Dendritic cell treated with granulocyte-macrophage colony-stimulating factor and Interleukin-4, amounts not matched to agents 40 ng/mL and 50 ng/mL, for 4 days (primary cell): ENCODE measurements around the gene PDGFRB.
"Not testable (repeated sequence)": the region's sequence is repeated elsewhere in the genome, so short reads cannot be mapped to it uniquely, and the experiment has no call there.

Source experiments
- H3K27ac Mint-ChIP-seq: one replicate; pipeline ENCODE4 v1.8.0; 2022; ENCODE audit warnings: mild to moderate bottlenecking, mixed read lengths
- H3K27me3 Mint-ChIP-seq: one replicate; pipeline ENCODE4 v1.8.0; 2022; ENCODE audit warnings: mild to moderate bottlenecking, mixed read lengths
- H3K36me3 Mint-ChIP-seq: one replicate; pipeline ENCODE4 v1.8.0; 2022; ENCODE audit warnings: low read depth, mixed read lengths
- H3K4me1 Mint-ChIP-seq: one replicate; pipeline ENCODE4 v1.8.0; 2022; ENCODE audit warnings: low read depth, mixed read lengths
- H3K4me3 Mint-ChIP-seq: one replicate; pipeline ENCODE4 v1.8.0; 2022; ENCODE audit warnings: mild to moderate bottlenecking, moderate library complexity, mixed read lengths
- H3K9me3 Mint-ChIP-seq: one replicate; pipeline ENCODE4 v1.8.0; 2022; ENCODE audit warnings: mixed read lengths
- intact Hi-C: fragments of 100-400 bp; cut with micrococcal nuclease; formaldehyde crosslinking; loops from one replicate; pipeline ENCODE4 v1.15.0; 2022

PDGFRB gene

GRCh38 chr5:150085191-150085912 lies 70.3 kb downstream of the PDGFRB start:
- H3K4me3 Mint-ChIP-seq, result peak overlapping the region; percentile 98
- peaks cover 37% of the 10 kb centered on the region for H3K4me1 Mint-ChIP-seq
- H3K9me3 Mint-ChIP-seq, result no peaks in the 10 kb centered on the region
- no peaks in the 10 kb centered on the region for H3K27me3 Mint-ChIP-seq
- intact Hi-C loops, result no loop called here
- H3K36me3 Mint-ChIP-seq, result no peaks in the 10 kb centered on the region
- H3K27ac Mint-ChIP-seq, result no peak overlapping the region

GRCh38 chr5:150084754-150085153 lies 70.9 kb downstream of the PDGFRB start:
- H3K4me3 Mint-ChIP-seq, result peak overlapping the region; percentile 98
- not testable (repeated sequence) for H3K27ac Mint-ChIP-seq, H3K9me3 Mint-ChIP-seq, H3K36me3 Mint-ChIP-seq, H3K27me3 Mint-ChIP-seq
- H3K4me1 Mint-ChIP-seq, result peaks cover 37% of the 10 kb centered on the region
- intact Hi-C loops, result loop anchor here (5.0 kb wide), 1 partner anchor 38 kb away; no protein-coding TSS in a partner anchor

DNA sequence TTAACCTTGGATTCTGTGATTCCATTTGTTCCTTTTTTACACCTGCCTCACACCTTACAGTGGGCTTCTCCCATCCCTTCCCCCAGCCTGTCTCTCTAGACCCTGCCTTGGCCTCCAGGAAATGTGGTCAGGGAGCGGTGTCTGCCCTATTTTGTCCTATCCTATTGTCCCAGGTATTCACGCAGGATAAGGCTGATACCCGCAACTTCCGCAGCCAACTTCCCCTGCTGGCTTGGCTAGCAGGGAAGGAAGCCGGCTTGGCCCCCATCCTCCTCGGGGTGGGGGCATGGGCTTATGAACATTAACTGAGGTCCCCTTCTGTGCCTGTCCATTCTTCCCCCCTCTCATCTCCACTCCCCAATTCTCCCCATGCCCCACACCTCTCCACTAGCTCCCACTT lies 72.8 kb downstream of the PDGFRB start:
- H3K4me3 Mint-ChIP-seq, result peak overlapping the region; percentile 98
- H3K4me1 Mint-ChIP-seq, result peaks cover 27% of the 10 kb centered on the region
- H3K36me3 Mint-ChIP-seq, result no peaks in the 10 kb centered on the region
- intact Hi-C loops, result loop anchor here (5.0 kb wide), 1 partner anchor 39 kb away; no protein-coding TSS in a partner anchor
- no peaks in the 10 kb centered on the region for H3K9me3 Mint-ChIP-seq
- H3K27ac Mint-ChIP-seq, result no peak overlapping the region
- no peaks in the 10 kb centered on the region for H3K27me3 Mint-ChIP-seq

GRCh38 chr5:150082374-150082773 lies 73.3 kb downstream of the PDGFRB start:
- H3K27me3 Mint-ChIP-seq, result no peaks in the 10 kb centered on the region
- intact Hi-C loops, result loop anchor here (5.0 kb wide), 1 partner anchor 40 kb away; no protein-coding TSS in a partner anchor
- H3K4me1 Mint-ChIP-seq, result peaks cover 22% of the 10 kb centered on the region
- no peak overlapping the region for H3K27ac Mint-ChIP-seq
- no peaks in the 10 kb centered on the region for H3K36me3 Mint-ChIP-seq
- H3K4me3 Mint-ChIP-seq, result peak overlapping the region; percentile 98
- H3K9me3 Mint-ChIP-seq, result no peaks in the 10 kb centered on the region

DNA sequence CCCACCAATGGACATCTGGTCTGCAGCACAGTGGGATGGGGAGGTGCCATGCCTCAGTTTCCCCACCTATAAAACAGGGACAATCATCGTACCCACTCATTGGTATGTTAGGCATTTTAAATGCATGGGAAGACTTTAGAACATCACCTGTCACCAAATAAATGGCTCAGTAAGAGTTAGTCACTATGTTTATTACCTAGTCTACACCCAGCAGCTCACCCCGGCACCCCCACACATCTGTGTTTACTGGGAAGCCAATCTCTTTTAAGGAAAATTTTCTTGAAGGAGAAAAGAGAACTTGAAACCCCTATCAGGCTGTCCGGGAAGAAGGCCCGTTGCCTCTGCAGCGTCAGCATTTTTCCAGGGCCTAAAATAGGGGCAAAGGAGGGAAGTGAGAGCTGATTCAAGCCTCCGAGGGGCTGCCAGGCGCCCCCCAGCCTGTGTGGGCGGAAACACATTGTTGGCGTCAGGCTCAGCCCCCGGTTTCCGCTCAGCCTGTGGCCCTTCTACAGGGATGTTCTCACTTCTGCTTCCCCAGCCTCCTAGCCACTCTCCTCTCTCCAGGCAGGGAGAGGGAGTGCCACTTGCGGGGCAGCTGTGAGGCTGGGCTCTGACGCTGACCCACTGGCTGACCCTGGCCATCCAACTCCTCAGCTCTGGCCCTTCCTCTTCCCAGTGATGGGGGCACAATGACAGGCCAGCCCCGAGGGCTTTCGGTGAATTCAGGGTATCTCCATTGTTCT lies 73.9 kb downstream of the PDGFRB start:
- intact Hi-C loops, result loop anchor here (1.0 to 5.0 kb wide), 2 partner anchors 15 to 41 kb away; no protein-coding TSS in a partner anchor
- no peaks in the 10 kb centered on the region for H3K9me3 Mint-ChIP-seq
- H3K36me3 Mint-ChIP-seq, result no peaks in the 10 kb centered on the region
- H3K27me3 Mint-ChIP-seq, result no peaks in the 10 kb centered on the region
- H3K4me3 Mint-ChIP-seq, result peak overlapping the region; percentile 98
- H3K4me1 Mint-ChIP-seq, result peaks cover 15% of the 10 kb centered on the region
- H3K27ac Mint-ChIP-seq, result no peak overlapping the region

DNA sequence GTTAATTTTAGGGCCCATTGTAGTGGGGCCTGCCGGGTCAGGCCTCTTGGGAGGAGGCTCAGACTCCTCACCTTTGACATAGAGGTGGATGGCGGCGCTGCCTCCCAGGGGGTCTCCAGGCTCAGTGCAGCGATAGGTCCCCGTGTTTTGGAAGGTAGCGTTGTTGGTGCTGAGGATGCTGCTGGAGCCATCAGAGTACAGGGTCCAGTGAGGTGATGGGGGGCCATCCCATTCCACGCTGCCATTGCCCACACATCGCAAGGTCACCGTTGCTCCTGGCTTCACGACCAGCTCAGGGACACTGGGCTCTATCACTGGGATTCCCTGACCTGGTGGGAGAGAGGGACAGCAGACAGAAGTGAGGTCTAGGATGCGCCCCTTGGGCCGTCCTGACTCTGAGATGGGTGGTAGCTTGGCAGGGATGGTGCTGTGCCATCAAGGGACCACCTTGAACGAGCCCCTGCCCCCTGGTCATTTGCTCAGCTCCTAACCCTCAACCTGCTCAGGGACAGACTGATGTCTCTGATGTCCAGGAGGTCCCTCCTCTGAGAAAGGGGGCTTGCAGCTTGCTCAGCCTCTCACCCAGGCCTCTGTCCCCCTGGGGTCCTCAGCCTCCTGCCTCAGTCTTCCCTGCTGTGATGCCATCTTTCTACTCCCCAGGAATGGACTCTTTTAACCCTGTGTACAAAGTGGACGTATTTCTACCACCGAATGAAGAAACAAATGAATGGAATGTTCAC lies 74.8 kb downstream of the PDGFRB start:
- Mint-ChIP-seq H3K27ac (no peak overlapping the region), H3K4me3 (peak overlapping the region; percentile 98), H3K36me3 (no peaks in the 10 kb centered on the region), H3K4me1 (peaks cover 10% of the 10 kb centered on the region), H3K27me3 (no peaks in the 10 kb centered on the region), H3K9me3 (no peaks in the 10 kb centered on the region)
- intact Hi-C loops, result loop anchor here (1.0 to 5.0 kb wide), 2 partner anchors 15 to 41 kb away; no protein-coding TSS in a partner anchor

DNA sequence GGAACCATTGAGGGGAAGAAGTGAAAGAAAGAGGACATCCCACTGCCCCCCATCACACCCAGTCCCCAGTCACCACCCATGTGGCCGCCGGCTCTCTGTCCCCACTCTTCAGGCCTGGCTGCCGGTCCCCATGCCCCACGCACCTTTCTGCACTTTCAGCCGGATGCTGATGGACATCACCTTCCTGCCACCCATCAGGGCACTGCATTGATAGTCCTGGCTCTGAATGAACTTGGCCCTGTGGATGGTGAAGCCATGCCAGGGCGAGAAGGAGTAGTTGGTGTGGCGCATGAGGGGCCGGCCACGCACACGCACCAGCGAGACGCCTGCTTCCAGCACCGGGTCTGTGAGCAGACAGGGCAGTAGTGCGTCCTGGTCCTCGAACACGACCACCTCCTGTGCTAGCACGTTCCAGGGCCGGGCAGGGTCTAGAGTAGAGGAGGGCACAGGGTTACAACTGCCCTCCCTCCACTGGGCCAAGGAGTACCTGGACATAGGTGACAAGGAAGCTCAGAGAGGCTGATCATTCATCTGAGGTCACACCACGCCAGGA lies 75.7 kb downstream of the PDGFRB start:
- Mint-ChIP-seq H3K9me3 (no peaks in the 10 kb centered on the region), H3K4me3 (peak overlapping the region; percentile 55), H3K4me1 (peaks cover 10% of the 10 kb centered on the region), H3K36me3 (no peaks in the 10 kb centered on the region), H3K27me3 (no peaks in the 10 kb centered on the region), H3K27ac (no peak overlapping the region)
- intact Hi-C loops, result loop anchor here (5.0 kb wide), 1 partner anchor 42 kb away; no protein-coding TSS in a partner anchor

GRCh38 chr5:150078802-150079689 lies 76.6 kb downstream of the PDGFRB start:
- Mint-ChIP-seq H3K4me1 (peaks cover 10% of the 10 kb centered on the region), H3K27me3 (no peaks in the 10 kb centered on the region), H3K36me3 (no peaks in the 10 kb centered on the region), H3K4me3 (peak overlapping the region; percentile 55), H3K9me3 (no peaks in the 10 kb centered on the region), H3K27ac (no peak overlapping the region)
- intact Hi-C loops, result no loop called here

DNA sequence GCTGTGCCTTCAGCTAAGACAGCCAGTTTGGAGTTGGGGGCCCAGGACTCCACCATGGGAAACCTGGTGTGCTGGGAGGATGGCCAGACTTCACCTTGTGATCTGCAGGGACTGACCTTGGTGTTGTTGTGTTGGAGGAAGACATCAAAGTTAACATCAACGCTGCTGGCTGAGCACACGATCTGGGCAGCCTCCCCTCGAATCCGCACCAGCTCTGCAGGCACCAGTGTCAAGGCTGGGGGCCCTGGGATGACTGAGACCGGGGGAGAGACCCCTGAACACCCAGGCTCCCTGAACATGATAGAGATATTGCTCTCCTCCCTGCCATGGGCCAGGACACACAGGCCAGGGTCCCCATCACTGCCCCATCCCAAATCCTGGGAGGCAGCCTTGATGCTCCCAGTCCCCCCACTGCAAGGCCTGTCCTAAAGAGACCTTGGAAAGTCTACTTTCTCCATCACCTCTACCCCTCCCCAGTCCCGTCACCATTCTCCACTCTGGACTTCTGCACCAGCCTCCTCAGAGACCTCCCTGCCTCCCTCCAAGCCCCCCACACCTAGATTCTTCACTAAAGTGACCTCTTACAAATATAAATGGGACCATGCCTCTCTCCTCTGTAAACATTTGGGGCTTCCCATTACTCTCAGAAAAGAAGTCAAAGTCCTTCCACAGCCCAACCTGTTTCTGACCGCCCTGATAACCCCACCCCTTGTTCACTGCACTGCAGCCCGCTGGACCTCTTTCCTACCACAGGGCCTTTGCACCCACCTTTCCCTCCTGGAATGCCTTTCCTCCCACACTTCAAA lies 77.4 kb downstream of the PDGFRB start:
- H3K27ac Mint-ChIP-seq, result no peak overlapping the region
- H3K4me1 Mint-ChIP-seq, result peaks cover 7% of the 10 kb centered on the region
- intact Hi-C loops, result no loop called here
- H3K36me3 Mint-ChIP-seq, result no peaks in the 10 kb centered on the region
- H3K27me3 Mint-ChIP-seq, result no peaks in the 10 kb centered on the region
- H3K9me3 Mint-ChIP-seq, result no peaks in the 10 kb centered on the region
- H3K4me3 Mint-ChIP-seq, result peak overlapping the region; percentile 32

GRCh38 chr5:150077060-150077459 lies 78.6 kb downstream of the PDGFRB start:
- intact Hi-C loops, result no loop called here
- no peaks in the 10 kb centered on the region for H3K36me3 Mint-ChIP-seq
- no peak overlapping the region for H3K27ac Mint-ChIP-seq
- H3K4me3 Mint-ChIP-seq, result no peak overlapping the region
- no peaks in the 10 kb centered on the region for H3K27me3 Mint-ChIP-seq
- H3K4me1 Mint-ChIP-seq, result no peaks in the 10 kb centered on the region
- no peaks in the 10 kb centered on the region for H3K9me3 Mint-ChIP-seq

DNA sequence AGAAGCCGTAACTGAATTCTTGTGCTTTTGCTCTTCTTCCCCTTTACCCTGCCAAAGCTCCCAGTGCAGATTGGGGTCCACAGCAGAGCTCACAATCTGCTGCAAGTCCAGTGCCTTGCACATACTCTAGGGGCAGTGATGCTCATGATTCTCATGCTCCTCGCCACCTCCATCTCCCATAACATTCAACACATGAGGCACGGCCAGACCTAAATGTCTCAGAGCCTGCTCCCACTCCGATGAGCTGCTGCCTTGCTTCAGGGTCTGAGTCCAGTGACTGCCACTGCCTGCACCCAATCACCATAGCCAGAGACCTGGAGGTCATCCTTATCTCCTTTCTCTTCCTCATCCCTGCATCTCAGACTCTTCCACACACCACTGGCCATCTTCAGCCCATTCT lies 79.8 kb downstream of the PDGFRB start:
- H3K27ac Mint-ChIP-seq, result no peak overlapping the region
- peaks cover 2% of the 10 kb centered on the region for H3K36me3 Mint-ChIP-seq
- H3K27me3 Mint-ChIP-seq, result no peaks in the 10 kb centered on the region
- H3K4me1 Mint-ChIP-seq, result peaks cover 1% of the 10 kb centered on the region
- no peak overlapping the region for H3K4me3 Mint-ChIP-seq
- intact Hi-C loops, result no loop called here
- H3K9me3 Mint-ChIP-seq, result no peaks in the 10 kb centered on the region

GRCh38 chr5:150075233-150075632 lies 80.4 kb downstream of the PDGFRB start:
- H3K27me3 Mint-ChIP-seq, result no peaks in the 10 kb centered on the region
- H3K9me3 Mint-ChIP-seq, result no peaks in the 10 kb centered on the region
- peaks cover 7% of the 10 kb centered on the region for H3K36me3 Mint-ChIP-seq
- H3K4me3 Mint-ChIP-seq, result no peak overlapping the region
- H3K27ac Mint-ChIP-seq, result no peak overlapping the region
- intact Hi-C loops, result no loop called here
- peaks cover 7% of the 10 kb centered on the region for H3K4me1 Mint-ChIP-seq
